IMR-90 (cell line): Measurements from ENCODE around the gene FASTKD1.
"Not testable (repeated sequence)": the region's sequence is repeated elsewhere in the genome, so short reads cannot be mapped to it uniquely, and the experiment has no call there.

Experiments
- BHLHE40 ChIP-seq: fragments of 150-350 bp; IDR thresholded peaks from 2 replicates; pipeline ENCODE4 v1.6.1; 2016; ENCODE audit warnings: mild to moderate bottlenecking, low read depth, low read length
- CEBPB ChIP-seq: IDR thresholded peaks from 2 replicates; pipeline ENCODE4 v1.6.1; 2012; ENCODE audit warnings: low read depth, low read length, improper control_type of control experiment
- CHD1 ChIP-seq: IDR thresholded peaks from 2 replicates; pipeline ENCODE4 v1.6.1; 2012; ENCODE audit warnings: low read depth, low read length, improper control_type of control experiment
- FOS ChIP-seq: fragments of 150-350 bp; IDR thresholded peaks from 2 replicates; pipeline ENCODE4 v1.6.1; 2016; ENCODE audit warnings: low read depth, low read length
- MXI1 ChIP-seq: IDR thresholded peaks from 2 replicates; pipeline ENCODE4 v1.6.1; 2012; ENCODE audit warnings: low read depth, mild to moderate bottlenecking, low read length, moderate library complexity, borderline replicate concordance
- POLR2A ChIP-seq: IDR thresholded peaks from 2 replicates; pipeline ENCODE4 v1.6.1; 2012; ENCODE audit warnings: mild to moderate bottlenecking, low read depth, low read length
- RAD21 ChIP-seq: IDR thresholded peaks from 2 replicates; pipeline ENCODE4 v1.6.1; 2012; ENCODE audit warnings: low read length, improper control_type of control experiment
- RFX5 ChIP-seq: IDR thresholded peaks from 2 replicates; pipeline ENCODE4 v1.8.0; 2012; ENCODE audit warnings: low read depth, mild to moderate bottlenecking, low read length, moderate library complexity
- TF ChIP-seq, protein P1 (sequence below): conservative IDR thresholded peaks from 2 replicates; pipeline ENCODE4 v1.5.1; 2012; ENCODE audit warnings: mild to moderate bottlenecking, low read depth, low read length, improper control_type of control experiment
- TF ChIP-seq, protein P2 (sequence below): fragments of 150-350 bp; IDR thresholded peaks from 2 replicates; pipeline ENCODE4 v1.6.1; 2017; ENCODE audit warnings: mild to moderate bottlenecking, antibody characterized with exemption, low read length, low read depth

DNA sequence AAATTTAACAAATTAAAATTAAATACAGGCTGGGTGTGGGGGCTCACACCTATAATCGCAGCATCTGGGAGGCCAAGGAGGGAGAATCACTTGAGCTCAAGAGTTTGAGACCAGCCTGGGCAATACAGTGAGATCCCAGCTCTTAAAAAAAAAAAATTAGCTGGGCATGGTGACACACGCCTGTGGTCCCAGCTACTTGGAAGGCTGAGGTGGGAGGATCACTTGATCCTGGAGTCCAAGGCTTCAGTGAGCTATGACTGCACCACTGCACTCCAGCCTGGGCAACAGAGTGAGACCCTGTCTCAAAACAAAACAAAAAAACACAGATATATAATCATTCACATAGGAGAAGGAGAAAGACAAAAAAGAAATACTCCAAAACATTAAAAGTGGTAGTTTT, 34.2 kb downstream of the FASTKD1 start:
- TF ChIP-seq RFX5, RAD21, CHD1, POLR2A, MXI1, FOS, CEBPB, BHLHE40: not testable (repeated sequence)
- TF ChIP-seq, protein P1, sequence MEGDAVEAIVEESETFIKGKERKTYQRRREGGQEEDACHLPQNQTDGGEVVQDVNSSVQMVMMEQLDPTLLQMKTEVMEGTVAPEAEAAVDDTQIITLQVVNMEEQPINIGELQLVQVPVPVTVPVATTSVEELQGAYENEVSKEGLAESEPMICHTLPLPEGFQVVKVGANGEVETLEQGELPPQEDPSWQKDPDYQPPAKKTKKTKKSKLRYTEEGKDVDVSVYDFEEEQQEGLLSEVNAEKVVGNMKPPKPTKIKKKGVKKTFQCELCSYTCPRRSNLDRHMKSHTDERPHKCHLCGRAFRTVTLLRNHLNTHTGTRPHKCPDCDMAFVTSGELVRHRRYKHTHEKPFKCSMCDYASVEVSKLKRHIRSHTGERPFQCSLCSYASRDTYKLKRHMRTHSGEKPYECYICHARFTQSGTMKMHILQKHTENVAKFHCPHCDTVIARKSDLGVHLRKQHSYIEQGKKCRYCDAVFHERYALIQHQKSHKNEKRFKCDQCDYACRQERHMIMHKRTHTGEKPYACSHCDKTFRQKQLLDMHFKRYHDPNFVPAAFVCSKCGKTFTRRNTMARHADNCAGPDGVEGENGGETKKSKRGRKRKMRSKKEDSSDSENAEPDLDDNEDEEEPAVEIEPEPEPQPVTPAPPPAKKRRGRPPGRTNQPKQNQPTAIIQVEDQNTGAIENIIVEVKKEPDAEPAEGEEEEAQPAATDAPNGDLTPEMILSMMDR, result not testable (repeated sequence)
- TF ChIP-seq, protein P2, sequence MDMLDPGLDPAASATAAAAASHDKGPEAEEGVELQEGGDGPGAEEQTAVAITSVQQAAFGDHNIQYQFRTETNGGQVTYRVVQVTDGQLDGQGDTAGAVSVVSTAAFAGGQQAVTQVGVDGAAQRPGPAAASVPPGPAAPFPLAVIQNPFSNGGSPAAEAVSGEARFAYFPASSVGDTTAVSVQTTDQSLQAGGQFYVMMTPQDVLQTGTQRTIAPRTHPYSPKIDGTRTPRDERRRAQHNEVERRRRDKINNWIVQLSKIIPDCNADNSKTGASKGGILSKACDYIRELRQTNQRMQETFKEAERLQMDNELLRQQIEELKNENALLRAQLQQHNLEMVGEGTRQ, result not testable (repeated sequence)
